OCI-LY7 (cell line): ENCODE results near the gene NUP133. TPM values are rescaled to one million over a fixed set of nuclear protein-coding genes. Genes with fewer than 3 reads are reported as not detected.

Experiments
- BruUV-seq: library from RNA; stranded (reverse); fragments of 400-500 nt; replicated peaks from 2 replicates; lab custom pipeline; 2021; lab: Mats Ljungman, UMichigan
- CTCF ChIA-PET: fragments of 300-600 bp; sonication (Branson Sonifier 250); formaldehyde crosslinking; loops from one replicate; lab custom pipeline; 2022; ENCODE audit warnings: antibody characterized with exemption; ENCODE audit not compliant: unreplicated experiment; lab: Charles Lee
- POLR2A ChIA-PET: fragments of 300-600 bp; sonication (Branson Sonifier 250); formaldehyde crosslinking; loops from one replicate; lab custom pipeline; 2022; ENCODE audit warnings: antibody characterized with exemption; lab: Charles Lee
- DNase-seq: peaks from one replicate; pipeline ENCODE4 v3.0.0-alpha.2; 2015; ENCODE audit warnings: low spot score
- H2AFZ ChIP-seq: fragments of 200-600 bp; sonication (generic), shearing (Covaris generic); 2 replicates; pipeline ENCODE4 v1.6.1; 2014; ENCODE audit warnings: mild to moderate bottlenecking, antibody characterized with exemption, low read length, moderate library complexity
- H3K27ac ChIP-seq: fragments of 200-600 bp; sonication (generic); 2 replicates; pipeline ENCODE4 v1.5.1; 2014; ENCODE audit warnings: mixed run types, low read depth, mild to moderate bottlenecking, moderate library complexity, low read length, inconsistent platforms; ENCODE audit not compliant: poor library complexity, severe bottlenecking
- H3K36me3 ChIP-seq: fragments of 200-600 bp; sonication (generic); 2 replicates; pipeline ENCODE4 v1.6.1; 2014; ENCODE audit warnings: mild to moderate bottlenecking, antibody characterized with exemption, low read length, moderate library complexity, mixed read lengths; ENCODE audit not compliant: insufficient read depth
- H3K4me1 ChIP-seq: fragments of 200-600 bp; sonication (generic); 2 replicates; pipeline ENCODE4 v1.5.1; 2014; ENCODE audit warnings: mild to moderate bottlenecking, low read length; ENCODE audit not compliant: insufficient read depth, poor library complexity, severe bottlenecking
- H3K4me2 ChIP-seq: fragments of 200-600 bp; sonication (generic); 2 replicates; pipeline ENCODE4 v1.6.1; 2014; ENCODE audit warnings: mild to moderate bottlenecking, low read length
- H3K4me3 ChIP-seq: fragments of 200-600 bp; sonication (generic); 2 replicates; pipeline ENCODE4 v1.5.1; 2014; ENCODE audit warnings: mild to moderate bottlenecking, low read depth, low read length; ENCODE audit not compliant: poor library complexity, severe bottlenecking
- H3K79me2 ChIP-seq: fragments of 200-600 bp; sonication (generic); 2 replicates; pipeline ENCODE4 v1.6.1; 2016; ENCODE audit warnings: low read depth, mild to moderate bottlenecking, low read length, moderate library complexity, mixed read lengths; ENCODE audit not compliant: insufficient read depth
- H3K9me2 ChIP-seq: fragments of 200-600 bp; sonication (generic); 2 replicates; pipeline ENCODE4 v1.6.1; 2016; ENCODE audit warnings: mild to moderate bottlenecking, low read length, mixed read lengths; ENCODE audit not compliant: insufficient read depth
- H3K9me3 ChIP-seq: fragments of 200-600 bp; sonication (generic); 2 replicates; pipeline ENCODE4 v1.6.1; 2014; ENCODE audit warnings: mild to moderate bottlenecking, mixed run types, low read length, mixed read lengths
- H4K20me1 ChIP-seq: fragments of 200-600 bp; sonication (generic); 2 replicates; pipeline ENCODE4 v1.6.1; 2014; ENCODE audit warnings: mild to moderate bottlenecking, antibody characterized with exemption, low read length, moderate library complexity, mixed read lengths; ENCODE audit not compliant: insufficient read depth
- EZH2phosphoT487 ChIP-seq: fragments of 200-600 bp; sonication (generic); IDR thresholded peaks from 2 replicates; pipeline ENCODE4 v1.6.1; 2018; ENCODE audit warnings: low read depth, borderline replicate concordance, mild to moderate bottlenecking, mixed run types, antibody characterized with exemption, low read length, moderate library complexity, mixed read lengths
- intact Hi-C: fragments of 100-400 bp; cut with micrococcal nuclease; formaldehyde crosslinking; loops from one replicate; pipeline ENCODE4 v1.10.0; 2022; ENCODE audit not compliant: unreplicated experiment
- total RNA-seq, 2 experiments: library from RNA; depleted of rRNA in 1 of 2; stranded (reverse); fragments of >200 nt in 1 of 2; shearing (Covaris generic) in 1 of 2; gene quantifications; 2 replicates each; pipeline ENCODE4 v1.2.3, GENCODE V29; 2014 to 2022
- TF ChIP-seq, protein P1 (sequence below): fragments of 200-600 bp; sonication (generic); conservative IDR thresholded peaks from 2 replicates; pipeline ENCODE4 v1.5.1; 2014; ENCODE audit warnings: mild to moderate bottlenecking, antibody characterized with exemption, low read length, moderate library complexity, mixed read lengths

Gene NUP133
- total RNA-seq, 2 experiments from 2014 or later = 33.0 to 50.4 TPM

DNA sequence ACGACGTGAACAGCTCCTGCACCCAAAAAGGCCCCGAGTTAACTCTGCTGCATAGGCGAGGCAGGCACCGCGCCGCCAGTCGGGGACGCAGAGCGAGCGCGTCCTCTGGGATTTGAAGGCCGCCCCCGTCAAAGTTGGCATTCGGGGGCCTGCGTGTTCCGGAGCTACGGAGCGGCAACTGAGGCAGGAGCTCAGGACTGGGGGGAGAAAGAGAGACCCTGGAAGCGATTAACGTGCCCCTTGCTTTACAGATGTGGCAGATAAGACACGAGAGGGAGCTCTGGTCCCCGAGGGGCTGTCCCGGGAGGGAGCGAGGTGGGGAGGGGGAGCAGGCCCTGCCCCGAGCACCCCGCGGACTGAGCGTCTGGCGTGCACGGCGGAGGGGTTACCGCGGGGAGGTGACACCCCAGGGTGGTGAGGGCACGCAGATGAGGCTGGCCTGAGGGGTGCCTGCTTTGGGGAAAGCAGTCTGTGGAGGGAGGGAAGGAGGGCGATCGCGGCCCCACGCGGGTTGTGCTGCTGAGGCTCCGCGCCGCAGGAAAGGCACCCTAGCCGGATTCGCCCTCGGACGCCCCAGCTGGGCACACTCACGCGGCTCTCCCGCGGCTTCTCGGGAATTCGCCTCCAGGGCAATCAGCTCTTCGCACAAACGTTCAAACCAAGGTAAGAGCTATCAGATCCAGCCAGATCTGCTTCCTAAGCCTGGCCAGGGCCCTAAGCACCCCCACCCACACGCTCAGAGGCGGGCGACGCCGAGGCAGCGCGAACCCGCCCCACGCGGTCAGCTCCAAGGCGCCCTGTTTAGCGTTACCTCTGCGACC is 100.7 kb downstream of the NUP133 start:
- CTCF ChIA-PET = no interaction called here
- no peak overlapping the region for H3K4me3 ChIP-seq

DNA sequence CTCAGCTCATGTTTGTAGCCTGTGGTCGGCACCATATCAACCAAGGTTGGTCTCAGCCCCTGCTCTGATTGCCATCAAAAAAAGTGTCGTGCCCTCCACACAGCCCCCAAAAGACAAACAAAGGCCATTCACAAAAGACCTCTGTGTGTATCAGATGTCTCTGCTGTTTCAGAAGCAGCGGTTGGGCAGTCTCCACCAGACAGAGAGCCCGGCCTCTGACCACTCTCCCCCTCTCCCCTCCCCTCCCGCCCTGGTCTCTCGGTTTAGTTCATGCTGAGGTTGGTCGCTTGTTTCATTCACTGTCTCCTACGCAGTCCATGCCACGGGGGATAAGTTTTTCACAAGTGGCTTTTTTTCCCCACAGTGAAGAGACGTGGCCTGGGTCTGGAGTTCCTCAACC is 101.3 kb downstream of the NUP133 start:
- Histone ChIP-seq H4K20me1 (no peaks in the 10 kb centered on the region), H3K4me3 (no peak overlapping the region), H3K9me3 (no peaks in the 10 kb centered on the region), H3K79me2 (no peaks in the 10 kb centered on the region), H3K9me2 (no peaks in the 10 kb centered on the region), H3K4me1 (no peaks in the 10 kb centered on the region), H3K27ac (no peak overlapping the region), H3K36me3 (no peaks in the 10 kb centered on the region), H2AFZ (no peak overlapping the region), H3K4me2 (no peak overlapping the region)
- DNase-seq = no peak
- POLR2A ChIA-PET = interaction anchor here (0.6 to 1.5 kb wide), 2 partner anchors 19 to 1003 kb away, joined by 3 to 5 read pairs; no protein-coding TSS in a partner anchor
- CTCF ChIA-PET = no interaction called here
- BruUV-seq = no TSS peak
- intact Hi-C loops = no loop called here
- no peak for TF ChIP-seq EZH2phosphoT487
- TF ChIP-seq, protein P1, sequence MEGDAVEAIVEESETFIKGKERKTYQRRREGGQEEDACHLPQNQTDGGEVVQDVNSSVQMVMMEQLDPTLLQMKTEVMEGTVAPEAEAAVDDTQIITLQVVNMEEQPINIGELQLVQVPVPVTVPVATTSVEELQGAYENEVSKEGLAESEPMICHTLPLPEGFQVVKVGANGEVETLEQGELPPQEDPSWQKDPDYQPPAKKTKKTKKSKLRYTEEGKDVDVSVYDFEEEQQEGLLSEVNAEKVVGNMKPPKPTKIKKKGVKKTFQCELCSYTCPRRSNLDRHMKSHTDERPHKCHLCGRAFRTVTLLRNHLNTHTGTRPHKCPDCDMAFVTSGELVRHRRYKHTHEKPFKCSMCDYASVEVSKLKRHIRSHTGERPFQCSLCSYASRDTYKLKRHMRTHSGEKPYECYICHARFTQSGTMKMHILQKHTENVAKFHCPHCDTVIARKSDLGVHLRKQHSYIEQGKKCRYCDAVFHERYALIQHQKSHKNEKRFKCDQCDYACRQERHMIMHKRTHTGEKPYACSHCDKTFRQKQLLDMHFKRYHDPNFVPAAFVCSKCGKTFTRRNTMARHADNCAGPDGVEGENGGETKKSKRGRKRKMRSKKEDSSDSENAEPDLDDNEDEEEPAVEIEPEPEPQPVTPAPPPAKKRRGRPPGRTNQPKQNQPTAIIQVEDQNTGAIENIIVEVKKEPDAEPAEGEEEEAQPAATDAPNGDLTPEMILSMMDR = no peak

More for the DNA sequence above, 100.7 kb downstream of the NUP133 start:
- Histone ChIP-seq H3K4me1 (no peaks in the 10 kb centered on the region), H3K4me2 (no peak overlapping the region), H3K36me3 (no peaks in the 10 kb centered on the region), H3K9me3 (no peaks in the 10 kb centered on the region), H3K79me2 (no peaks in the 10 kb centered on the region), H3K27ac (no peak overlapping the region), H3K9me2 (no peaks in the 10 kb centered on the region), H4K20me1 (no peaks in the 10 kb centered on the region), H2AFZ (no peak overlapping the region)
- POLR2A ChIA-PET = interaction anchor here (1.5 kb wide), 1 partner anchor 20 kb away, joined by 5 read pairs; no protein-coding TSS in a partner anchor
- intact Hi-C loops = no loop called here
- TF ChIP-seq EZH2phosphoT487 = no peak
- TF ChIP-seq, protein P1 = no peak
- no peak for DNase-seq
- no TSS peak for BruUV-seq

DNA sequence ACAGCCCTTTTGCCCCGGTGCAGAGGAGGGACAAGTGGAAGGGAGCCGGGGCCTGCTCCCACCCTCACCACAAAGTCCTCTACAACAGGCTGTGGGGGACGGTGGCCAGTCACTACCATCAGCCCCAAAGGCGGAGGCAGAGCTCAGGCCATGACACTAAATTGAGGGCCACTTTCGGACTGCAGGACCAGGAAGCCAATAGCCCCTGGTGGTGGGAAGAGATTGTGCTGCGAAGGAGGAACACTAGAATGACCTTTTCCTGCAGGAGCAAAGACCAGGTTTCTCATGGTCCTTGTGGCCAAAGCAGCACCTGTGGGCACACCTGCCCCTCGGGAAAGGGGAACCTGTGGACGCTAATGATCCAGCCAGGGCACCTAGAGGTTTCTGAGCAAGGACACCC is 104.6 kb downstream of the NUP133 start:
- no peaks in the 10 kb centered on the region for H3K79me2 ChIP-seq
- DNase-seq = no peak
- no peak overlapping the region for H3K4me2 ChIP-seq
- no peaks in the 10 kb centered on the region for H3K9me3 ChIP-seq
- ChIA-PET POLR2A (interaction anchor here (0.6 kb wide), 1 partner anchor 46 kb away, joined by 3 read pairs; no protein-coding TSS in a partner anchor), CTCF (no interaction called here)
- no peaks in the 10 kb centered on the region for H4K20me1 ChIP-seq
- H3K27ac ChIP-seq = no peak overlapping the region
- H3K4me3 ChIP-seq = no peak overlapping the region
- intact Hi-C loops = no loop called here
- no peaks in the 10 kb centered on the region for H3K36me3 ChIP-seq
- no peaks in the 10 kb centered on the region for H3K4me1 ChIP-seq
- no peaks in the 10 kb centered on the region for H3K9me2 ChIP-seq
- no peak overlapping the region for H2AFZ ChIP-seq
- no TSS peak for BruUV-seq
- TF ChIP-seq, protein P1 = no peak
- no peak for TF ChIP-seq EZH2phosphoT487
